IPS DF 6.9 (cell line): ENCODE results near the gene TFRC.
"Not testable (repeated sequence)": the region's sequence is repeated elsewhere in the genome, so short reads cannot be mapped to it uniquely, and the experiment has no call there.

ENCODE experiments used
- DNase-seq: peaks from one replicate; pipeline ENCODE4 v3.0.0-alpha.2; 2013; ENCODE audit warnings: low read depth, low spot score
- H3K27ac ChIP-seq: one replicate; pipeline ENCODE4 v1.5.1; 2013; ENCODE audit warnings: low read length, control low read depth
- H3K27me3 ChIP-seq: 2 replicates; pipeline ENCODE4 v1.6.1; 2013; ENCODE audit warnings: mild to moderate bottlenecking, low read length; ENCODE audit not compliant: control insufficient read depth, insufficient read depth
- H3K36me3 ChIP-seq: 2 replicates; pipeline ENCODE4 v1.6.1; 2013; ENCODE audit warnings: low read length; ENCODE audit not compliant: control insufficient read depth, insufficient read depth
- H3K4me1 ChIP-seq: 2 replicates; pipeline ENCODE4 v1.6.1; 2013; ENCODE audit warnings: low read length; ENCODE audit not compliant: control insufficient read depth, insufficient read depth
- H3K4me3 ChIP-seq: 2 replicates; pipeline ENCODE4 v1.5.1; 2013; ENCODE audit warnings: mild to moderate bottlenecking, low read length
- H3K9me3 ChIP-seq: 2 replicates; pipeline ENCODE4 v1.6.1; 2013; ENCODE audit warnings: low read length, inconsistent platforms; ENCODE audit not compliant: control insufficient read depth, insufficient read depth
- WGBS: extraction: QIAGEN DNeasy Blood & Tissue Kit; methylation state at CpG from one replicate; pipeline ENCODE4 v1.1.7; 2013; ENCODE audit warnings: mixed read lengths, missing lambda C conversion rate; ENCODE audit not compliant: insufficient read length, insufficient coverage; 5-methylcytosine and 5-hydroxymethylcytosine counted together

The TFRC gene

DNA sequence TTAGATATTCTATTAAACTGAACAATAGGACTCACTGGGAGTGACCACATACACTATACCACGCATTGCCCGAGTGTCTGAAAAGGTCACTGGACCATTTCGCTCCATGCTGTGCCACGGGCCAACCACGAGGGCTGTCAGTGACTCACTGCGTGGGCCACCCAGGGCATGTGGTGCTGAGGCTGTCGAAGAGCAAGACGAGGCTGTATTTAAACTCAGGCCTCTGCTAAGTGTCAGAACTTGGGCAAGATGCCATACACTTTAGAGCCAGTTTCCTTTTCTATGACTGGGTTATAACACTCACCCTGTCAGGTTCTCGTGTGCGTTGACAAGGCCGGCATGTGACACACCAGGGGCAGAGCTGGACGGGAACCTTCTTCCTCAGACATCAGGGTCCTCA, 62.3 kb downstream of the TFRC start:
- WGBS, result no CpG with 5 or more reads among the region's 12 CpGs
- H3K9me3 ChIP-seq, H3K27ac ChIP-seq, DNase-seq, H3K4me1 ChIP-seq, H3K27me3 ChIP-seq, H3K36me3 ChIP-seq, H3K4me3 ChIP-seq: not testable (repeated sequence)

DNA sequence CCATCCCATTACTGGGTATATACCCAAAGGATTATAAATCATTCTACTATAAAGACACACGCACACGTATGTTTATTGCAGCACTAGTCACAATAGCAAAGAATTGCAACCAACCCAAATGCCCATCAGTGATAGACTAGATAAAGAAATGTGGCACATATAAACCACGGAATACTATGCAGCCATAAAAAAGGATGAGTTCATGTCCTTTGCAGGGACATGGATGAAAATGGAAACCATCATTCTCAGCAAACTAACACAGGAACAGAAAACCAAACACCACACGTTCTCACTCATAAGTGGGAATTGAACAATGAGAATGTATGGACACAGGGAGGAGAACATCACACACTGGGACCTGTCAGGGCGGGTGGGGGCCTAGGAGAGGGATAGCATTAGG, 63.7 kb downstream of the TFRC start:
- H3K9me3 ChIP-seq, H3K27ac ChIP-seq, H3K4me1 ChIP-seq, H3K4me3 ChIP-seq, H3K36me3 ChIP-seq, DNase-seq, H3K27me3 ChIP-seq: not testable (repeated sequence)
- no CpG with 5 or more reads among the region's 5 CpGs for WGBS

DNA sequence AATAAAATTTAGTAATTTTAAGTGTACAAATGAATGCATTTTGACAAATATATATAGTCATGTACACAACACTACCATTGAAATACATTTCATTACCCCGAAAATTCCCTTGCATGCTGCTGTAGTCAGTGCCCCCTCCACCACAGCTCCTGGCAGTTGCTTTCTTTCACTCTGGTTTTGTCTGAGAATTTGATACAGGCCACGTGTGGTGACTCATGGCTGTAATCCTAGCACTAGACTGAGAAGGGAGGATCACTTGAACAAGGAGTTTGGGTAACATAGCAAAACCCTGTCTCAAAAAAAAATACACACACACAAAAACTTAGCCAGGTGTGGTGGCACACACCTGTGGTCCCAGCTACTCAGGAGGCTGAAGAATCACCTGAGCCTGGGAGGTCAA, 65.4 kb downstream of the TFRC start:
- Histone ChIP-seq H3K27me3 (no peaks in the 10 kb centered on the region), H3K4me1 (no peaks in the 10 kb centered on the region), H3K27ac (no peak overlapping the region), H3K4me3 (no peak overlapping the region), H3K36me3 (no peaks in the 10 kb centered on the region), H3K9me3 (no peaks in the 10 kb centered on the region)
- no peak for DNase-seq
- no CpG with 5 or more reads among the region's 2 CpGs for WGBS

- Histone ChIP-seq H3K27me3 (no peaks in the 10 kb centered on the region), H3K27ac (no peak overlapping the region), H3K4me3 (no peak overlapping the region), H3K36me3 (no peaks in the 10 kb centered on the region), H3K4me1 (no peaks in the 10 kb centered on the region), H3K9me3 (no peaks in the 10 kb centered on the region)
- no peak for DNase-seq
- no CpG with 5 or more reads among the region's 1 CpG for WGBS
These were observed 65.8 kb downstream of the TFRC start for GRCh38 chr3:196016059-196016458.

GRCh38 chr3:196013587-196014487, 68.1 kb downstream of the TFRC start:
- H3K4me3 ChIP-seq, result no peak overlapping the region
- no peaks in the 10 kb centered on the region for H3K9me3 ChIP-seq
- H3K27ac ChIP-seq, result no peak overlapping the region
- no peak for DNase-seq
- H3K27me3 ChIP-seq, result no peaks in the 10 kb centered on the region
- no peaks in the 10 kb centered on the region for H3K36me3 ChIP-seq
- H3K4me1 ChIP-seq, result no peaks in the 10 kb centered on the region
- no CpG with 5 or more reads among the region's 15 CpGs for WGBS

GRCh38 chr3:196012941-196013476, 68.9 kb downstream of the TFRC start:
- no CpG with 5 or more reads among the region's 15 CpGs for WGBS
- Histone ChIP-seq H3K9me3 (no peaks in the 10 kb centered on the region), H3K36me3 (no peaks in the 10 kb centered on the region), H3K4me3 (no peak overlapping the region), H3K4me1 (no peaks in the 10 kb centered on the region), H3K27me3 (no peaks in the 10 kb centered on the region), H3K27ac (no peak overlapping the region)
- DNase-seq, result no peak

GRCh38 chr3:196012481-196012880, 69.4 kb downstream of the TFRC start:
- Histone ChIP-seq H3K27me3 (no peaks in the 10 kb centered on the region), H3K36me3 (no peaks in the 10 kb centered on the region), H3K27ac (no peak overlapping the region), H3K4me3 (no peak overlapping the region), H3K9me3 (no peaks in the 10 kb centered on the region), H3K4me1 (no peaks in the 10 kb centered on the region)
- DNase-seq, result no peak
- no CpG with 5 or more reads among the region's 4 CpGs for WGBS

DNA sequence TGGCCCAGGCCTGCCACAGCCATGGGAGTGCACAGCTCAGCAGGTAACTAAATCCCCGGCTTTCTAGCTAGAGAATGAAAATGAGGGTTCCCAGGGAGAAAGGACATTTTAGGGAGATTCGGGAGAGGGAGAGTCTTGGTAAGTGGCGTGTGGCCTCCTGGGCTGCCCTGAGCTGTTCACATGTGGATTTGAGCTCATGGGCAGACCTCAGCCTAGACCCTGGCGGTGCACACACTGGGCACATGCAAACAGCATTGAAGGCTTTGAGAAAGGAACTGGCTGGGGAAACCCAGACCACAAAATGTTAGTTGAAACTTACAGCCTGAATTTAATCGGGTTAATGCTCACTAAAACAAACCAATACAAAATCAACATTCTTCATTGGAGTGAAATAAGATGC, 72.4 kb downstream of the TFRC start:
- DNase-seq, result no peak
- WGBS, result no CpG with 5 or more reads among the region's 5 CpGs
- no peaks in the 10 kb centered on the region for H3K27me3 ChIP-seq

GRCh38 chr3:196008929-196009328, 73.0 kb downstream of the TFRC start:
- no CpG with 5 or more reads among the region's 9 CpGs for WGBS

More for the DNA sequence above, 72.4 kb downstream of the TFRC start:
- H3K9me3 ChIP-seq, result no peaks in the 10 kb centered on the region
- H3K4me3 ChIP-seq, result no peak overlapping the region
- H3K4me1 ChIP-seq, result no peaks in the 10 kb centered on the region
- H3K36me3 ChIP-seq, result no peaks in the 10 kb centered on the region
- no peak overlapping the region for H3K27ac ChIP-seq

DNA sequence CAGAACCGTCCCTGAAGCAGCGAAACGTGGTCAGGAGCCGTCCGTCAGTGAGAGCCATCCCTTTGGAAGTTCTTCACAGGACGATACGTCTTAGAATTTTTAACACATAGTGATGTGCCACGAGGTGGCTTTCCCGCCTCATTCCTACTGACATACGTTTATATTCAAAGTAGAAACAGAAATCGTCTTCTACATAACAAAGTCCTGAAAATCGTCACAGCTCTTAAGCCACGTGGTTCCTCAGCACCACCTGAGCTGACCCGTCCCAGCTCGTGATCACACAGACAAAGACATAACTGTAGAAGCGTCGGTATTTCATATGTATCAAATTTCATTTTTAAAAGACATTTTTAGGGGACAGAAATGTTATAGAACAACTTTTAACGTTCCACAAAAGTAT, 73.5 kb downstream of the TFRC start:
- no CpG with 5 or more reads among the region's 18 CpGs for WGBS
- Histone ChIP-seq H3K9me3 (no peaks in the 10 kb centered on the region), H3K27ac (no peak overlapping the region), H3K36me3 (no peaks in the 10 kb centered on the region), H3K27me3 (no peaks in the 10 kb centered on the region), H3K4me1 (no peaks in the 10 kb centered on the region), H3K4me3 (no peak overlapping the region)
- DNase-seq, result no peak

More at GRCh38 chr3:196008929-196009328, 73.0 kb downstream of the TFRC start:
- DNase-seq, result no peak
- Histone ChIP-seq H3K9me3 (no peaks in the 10 kb centered on the region), H3K36me3 (no peaks in the 10 kb centered on the region), H3K27me3 (no peaks in the 10 kb centered on the region), H3K4me3 (no peak overlapping the region), H3K27ac (no peak overlapping the region), H3K4me1 (no peaks in the 10 kb centered on the region)
